B cell (primary cell): Measurements from ENCODE around the gene BCL11A.

Experiments used
- CTCF ChIP-seq: fragments of 200-600 bp; IDR thresholded peaks from one replicate; pipeline ENCODE4 v1.8.0; 2022; ENCODE audit warnings: antibody characterized with exemption, mild to moderate bottlenecking
- EZH2 ChIP-seq: IDR thresholded peaks from 2 replicates; pipeline ENCODE4 v1.6.1; 2012; ENCODE audit warnings: borderline replicate concordance, low read depth, mild to moderate bottlenecking, moderate library complexity, low read length; ENCODE audit not compliant: insufficient read depth, poor library complexity, severe bottlenecking

- TF ChIP-seq CTCF (no peak), EZH2 (no peak)
Observed at GRCh38 chr2:60552851-60553494, 481 bp downstream of the BCL11A start.
